ENCODE results near the gene DEFB129.
A peak's percentile ranks its signal among the peaks of the same experiment; 100 is the strongest.
"Not testable (repeated sequence)": the region's sequence is repeated elsewhere in the genome, so short reads cannot be mapped to it uniquely, and the experiment has no call there.

Gene DEFB129

GRCh38 chr20:226958-227357 is at the start of gene DEFB129:
Gene DEFB129, plus strand, starts transcription at chr20:227258. Its CDS starts 31 bp downstream, at chr20:227289.
- DNase-seq = no peak

GRCh38 chr20:184288-184687 is 42.8 kb upstream of the DEFB129 start:
- no peak for DNase-seq

- DNase-seq = no peak
Observed at GRCh38 chr20:187733-188132, 39.3 kb upstream of the DEFB129 start.

- DNase-seq = no peak
Observed at GRCh38 chr20:189611-190010, 37.4 kb upstream of the DEFB129 start, which contains the start of gene DEFB128. Gene DEFB128, minus strand, starts transcription at chr20:189711. Its CDS starts 88 bp downstream, at chr20:189623.

GRCh38 chr20:198225-198624 is 28.8 kb upstream of the DEFB129 start:
- DNase-seq = no peak

GRCh38 chr20:199996-200395 is 27.1 kb upstream of the DEFB129 start:
- DNase-seq = no peak

- not testable (repeated sequence) for DNase-seq
Observed at GRCh38 chr20:203630-204029, 23.4 kb upstream of the DEFB129 start.

- DNase-seq = peak in 2 of 56 donors; percentile 1 to 7
Observed at GRCh38 chr20:208942-209566, 18.0 kb upstream of the DEFB129 start.

- DNase-seq = no peak
Observed at GRCh38 chr20:210809-211502, 16.1 kb upstream of the DEFB129 start.

GRCh38 chr20:214383-214782 is 12.7 kb upstream of the DEFB129 start:
- DNase-seq = no peak

GRCh38 chr20:215796-216195 is 11.3 kb upstream of the DEFB129 start:
- DNase-seq = no peak

- DNase-seq = no peak
Observed at GRCh38 chr20:217266-217665, 9.8 kb upstream of the DEFB129 start.

GRCh38 chr20:219290-220115 is 7.6 kb upstream of the DEFB129 start:
- DNase-seq = no peak

GRCh38 chr20:221258-221830 is 5.7 kb upstream of the DEFB129 start:
- DNase-seq = no peak

GRCh38 chr20:225879-226278 is 1.2 kb upstream of the DEFB129 start:
- DNase-seq = not testable (repeated sequence)

- no peak for DNase-seq
Observed at GRCh38 chr20:227439-228105, 514 bp downstream of the DEFB129 start.

GRCh38 chr20:235891-236290 is 8.8 kb downstream of the DEFB129 start:
- peak in 7 of 56 donors; percentile 1 to 7 (median 5) for DNase-seq

- peak in 10 of 56 donors; percentile 1 to 33 (median 3) for DNase-seq
Observed at GRCh38 chr20:237489-237888, 10.4 kb downstream of the DEFB129 start.

GRCh38 chr20:237929-238328 is 10.9 kb downstream of the DEFB129 start:
- DNase-seq = no peak

GRCh38 chr20:242905-243304 is 15.8 kb downstream of the DEFB129 start:
- DNase-seq = no peak

GRCh38 chr20:251354-251753 is 24.3 kb downstream of the DEFB129 start:
- no peak for DNase-seq

Measured in amygdala (tissue), 56 donors.